Iris pigment epithelial cell (primary cell): Measurements from ENCODE around the gene AOX1.
A peak's percentile ranks its signal among the peaks of the same experiment; 100 is the strongest.
"Not testable (repeated sequence)": the region's sequence is repeated elsewhere in the genome, so short reads cannot be mapped to it uniquely, and the experiment has no call there.

Experiments used
- DNase-seq: peaks from one replicate; pipeline ENCODE4 v3.0.0-alpha.2; 2011; ENCODE audit warnings: low read depth

Gene AOX1

GRCh38 chr2:200702044-200702443, 116.2 kb downstream of the AOX1 start:
- no peak for DNase-seq

- DNase-seq, result no peak
Measured at GRCh38 chr2:200702646-200703118, 116.9 kb downstream of the AOX1 start.

GRCh38 chr2:200703127-200703925, 117.5 kb downstream of the AOX1 start:
- peak; percentile 81 for DNase-seq

GRCh38 chr2:200703926-200704637, 118.3 kb downstream of the AOX1 start:
- no peak for DNase-seq

DNA sequence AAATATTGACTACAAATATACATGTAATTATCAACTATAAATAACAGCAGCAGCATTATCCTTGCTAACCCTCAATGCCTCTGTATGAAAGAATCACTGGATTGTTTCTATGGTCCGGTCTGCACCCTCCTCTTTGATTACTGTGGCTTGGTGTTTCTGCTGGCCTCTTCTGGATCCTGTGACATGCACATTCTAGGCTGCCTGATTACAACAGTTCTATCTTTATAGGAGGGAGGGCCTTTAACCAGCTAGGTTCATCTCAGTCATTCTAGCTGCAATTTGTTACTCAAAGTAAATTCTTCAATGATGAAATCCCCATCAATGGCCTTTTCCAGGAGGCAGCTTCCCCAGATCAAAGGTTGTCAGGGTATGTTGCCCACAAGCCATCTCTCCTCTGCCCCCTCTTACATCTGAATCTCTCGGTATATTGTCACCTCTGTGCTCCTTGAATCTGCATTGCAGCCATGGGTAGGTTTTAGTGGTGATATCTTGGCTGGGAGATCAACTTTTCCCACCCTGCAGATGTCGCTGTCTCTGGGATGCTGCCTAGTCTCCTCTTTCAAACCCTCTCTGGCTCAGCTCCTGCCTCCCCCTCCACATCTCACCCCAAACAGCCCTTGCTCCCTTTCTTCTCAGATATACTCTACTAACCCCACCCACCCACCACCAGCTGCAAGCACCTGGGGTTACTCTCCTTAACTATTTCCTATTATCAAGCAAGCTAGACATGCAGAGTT, 119.7 kb downstream of the AOX1 start:
- peak; percentile 31 for DNase-seq

GRCh38 chr2:200708943-200709342, 123.1 kb downstream of the AOX1 start:
- DNase-seq, result no peak

- peak; percentile 92 for DNase-seq
Measured at GRCh38 chr2:200713003-200713703, 127.3 kb downstream of the AOX1 start.

DNA sequence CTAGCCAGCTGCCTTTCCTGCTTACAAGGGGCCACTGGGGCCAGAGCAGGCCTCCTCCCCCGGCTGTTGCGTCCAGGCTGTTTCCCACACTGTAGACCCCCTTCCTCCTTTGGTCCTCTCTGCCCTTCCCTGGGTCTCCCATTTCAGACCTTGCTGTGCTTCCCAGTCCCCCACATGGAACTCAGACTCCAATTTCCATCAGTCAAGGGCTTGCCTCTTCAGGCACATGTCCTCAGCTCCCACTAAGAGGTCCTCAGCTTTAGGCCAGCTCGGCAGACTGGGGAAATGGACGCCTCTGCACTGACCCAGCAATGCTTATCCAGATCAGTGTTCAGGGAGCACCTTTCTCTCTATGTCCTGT, 127.9 kb downstream of the AOX1 start:
- DNase-seq, result no peak

DNA sequence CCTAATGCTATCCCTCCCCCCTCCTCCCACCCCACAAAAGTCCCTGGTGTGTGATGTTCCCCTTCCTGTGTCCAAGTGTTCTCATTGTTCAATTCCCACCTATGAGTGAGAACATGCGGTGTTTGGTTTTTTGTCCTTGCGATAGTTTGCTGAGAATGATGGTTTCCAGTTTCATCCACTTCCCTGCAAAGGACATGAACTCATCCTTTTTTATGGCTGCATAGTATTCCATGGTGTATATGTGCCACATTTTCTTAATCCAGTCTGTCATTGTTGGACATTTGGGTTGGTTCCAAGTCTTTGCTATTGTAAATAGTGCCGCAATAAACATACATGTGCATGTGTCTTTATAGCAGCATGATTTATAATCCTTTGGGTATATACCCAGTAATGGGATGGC, 129.2 kb downstream of the AOX1 start:
- not testable (repeated sequence) for DNase-seq

DNA sequence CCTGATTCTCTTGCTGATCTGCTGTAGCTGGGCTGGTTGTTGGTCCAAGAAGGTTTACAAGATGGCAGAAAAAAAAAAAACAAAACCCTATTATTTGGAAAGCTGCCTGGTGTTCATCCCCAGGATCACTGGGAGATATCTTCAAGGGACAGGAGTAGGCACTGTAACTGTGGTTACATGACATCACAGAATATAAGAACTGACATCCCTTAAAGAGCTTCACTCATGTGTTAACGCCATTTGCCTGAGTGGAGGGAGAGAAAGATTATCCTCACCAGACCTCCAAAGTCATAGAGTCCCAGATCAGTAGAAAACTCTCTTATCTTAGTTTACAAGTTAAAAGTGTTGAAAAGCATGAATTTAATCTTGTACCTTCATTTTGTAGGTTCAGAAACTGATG, 130.6 kb downstream of the AOX1 start:
- DNase-seq, result no peak
